B cell (primary cell): Measurements from ENCODE around the gene HOXA10. TPM values are rescaled to one million over a fixed set of nuclear protein-coding genes. Genes with fewer than 3 reads are reported as not detected.

Experiments
- ATAC-seq: fragments of 200-7000 bp; cut with Tn5 transposase; one replicate; pipeline ENCODE4 v1.10.0; 2021; ENCODE audit warnings: low read depth, mild to moderate bottlenecking, moderate number of reproducible peaks, moderate library complexity
- CTCF ChIA-PET: fragments of 350-600 bp; sonication (Branson Sonifier 250); formaldehyde crosslinking; loops from one replicate; lab custom pipeline; 2021; ENCODE audit warnings: antibody characterized with exemption, inconsistent platforms; lab: Charles Lee
- POLR2A ChIA-PET: fragments of 350-600 bp; sonication (Branson Sonifier 250); formaldehyde crosslinking; loops from one replicate; lab custom pipeline; 2021; ENCODE audit warnings: antibody characterized with exemption; lab: Charles Lee
- DNase-seq: peaks from one replicate; pipeline ENCODE4 v3.0.0; 2013
- H2AFZ ChIP-seq: 2 replicates; pipeline ENCODE4 v1.6.1; 2012; ENCODE audit warnings: mild to moderate bottlenecking, low read depth, low read length; ENCODE audit not compliant: insufficient read depth, poor library complexity, severe bottlenecking
- H3K27ac ChIP-seq, 2 donors: 1 replicate in 1 of 2; 2 replicates in 1 of 2; pipeline ENCODE4 v1.5.1; 2012 to 2013; ENCODE audit warnings: low read length in 2 of 2, mild to moderate bottlenecking in 2 of 2, moderate library complexity in 1 of 2
- H3K27me3 ChIP-seq, 4 experiments: fragments of 200-600 bp in 1 of 4; sonication (generic) in 1 of 4; replicated peaks in 1 of 4; 1 replicate in 2 of 4; 2 replicates in 2 of 4; pipeline versions ENCODE4 v1.6.1 to v1.7.0; 2013 to 2016; ENCODE audit warnings: low read length in 3 of 4, mild to moderate bottlenecking in 2 of 4, mixed read lengths in 1 of 4, moderate library complexity in 1 of 4; ENCODE audit not compliant: insufficient read depth in 4 of 4, control insufficient read depth in 3 of 4; ENCODE audit errors: control extremely low read depth in 1 of 4
- H3K36me3 ChIP-seq, 2 experiments: replicated peaks in 1 of 2; 1 replicate in 1 of 2; 2 replicates in 1 of 2; pipeline versions ENCODE4 v1.6.1 to v1.7.1; 2013; ENCODE audit warnings: low read length in 1 of 2; ENCODE audit not compliant: insufficient read depth in 2 of 2, control insufficient read depth in 1 of 2; ENCODE audit errors: control extremely low read depth in 1 of 2, extremely low read depth in 1 of 2
- H3K4me1 ChIP-seq, 2 donors: fragments of 200-600 bp in 1 of 2; sonication (generic) in 1 of 2; 1 replicate in 1 of 2; 2 replicates in 1 of 2; pipeline versions ENCODE4 v1.5.1 to v1.6.1; 2013 to 2017; ENCODE audit warnings: low read length in 2 of 2; ENCODE audit not compliant: control insufficient read depth in 2 of 2, insufficient read depth in 2 of 2
- H3K4me2 ChIP-seq: replicated peaks from 2 replicates; pipeline ENCODE3; 2012; ENCODE audit warnings: mild to moderate bottlenecking, low read depth, low read length; ENCODE audit not compliant: poor library complexity, severe bottlenecking
- H3K4me3 ChIP-seq, 5 experiments: fragments of 200-600 bp in 1 of 5; sonication (generic) in 1 of 5; 1 replicate in 3 of 5; 2 replicates in 2 of 5; pipeline versions ENCODE4 v1.5.1 to v1.7.0; 2011 to 2016; ENCODE audit warnings: low read length in 4 of 5, mild to moderate bottlenecking in 4 of 5, low read depth in 2 of 5, control low read depth in 1 of 5, moderate library complexity in 1 of 5; ENCODE audit not compliant: insufficient read depth in 1 of 5; ENCODE audit errors: control extremely low read depth in 1 of 5, extremely low read depth in 1 of 5
- H3K79me2 ChIP-seq: fragments of 200-600 bp; sonication (generic); one replicate; pipeline ENCODE4 v1.6.0; 2016; ENCODE audit warnings: low read length; ENCODE audit not compliant: control insufficient read depth, insufficient read depth
- H3K9ac ChIP-seq: fragments of 200-600 bp; sonication (generic); 2 replicates; pipeline ENCODE4 v1.6.1; 2017; ENCODE audit warnings: mild to moderate bottlenecking, low read length, moderate library complexity
- H3K9me3 ChIP-seq, 3 donors: one replicate each; pipeline versions ENCODE4 v1.6.1 to v1.7.1; 2013; ENCODE audit warnings: low read length in 2 of 3; ENCODE audit not compliant: control insufficient read depth in 2 of 3, insufficient read depth in 1 of 3; ENCODE audit errors: control extremely low read depth in 1 of 3
- H4K20me1 ChIP-seq: 2 replicates; pipeline ENCODE4 v1.6.0; 2012; ENCODE audit warnings: mild to moderate bottlenecking, low read length; ENCODE audit not compliant: insufficient read depth, control insufficient read depth, poor library complexity, severe bottlenecking
- H3K27ac Mint-ChIP-seq: one replicate; pipeline ENCODE4 v1.8.0; 2021; ENCODE audit warnings: mixed read lengths
- H3K27me3 Mint-ChIP-seq: one replicate; pipeline ENCODE4 v1.8.0; 2021; ENCODE audit warnings: mixed read lengths
- H3K4me1 Mint-ChIP-seq: one replicate; pipeline ENCODE4 v1.8.0; 2021; ENCODE audit warnings: mixed read lengths
- H3K4me3 Mint-ChIP-seq: one replicate; pipeline ENCODE4 v1.8.0; 2021; ENCODE audit warnings: mixed read lengths
- H3K9me3 Mint-ChIP-seq: one replicate; pipeline ENCODE4 v1.8.0; 2022; ENCODE audit warnings: mixed read lengths; ENCODE audit not compliant: insufficient read depth
- CTCF ChIP-seq: fragments of 200-600 bp; IDR thresholded peaks from one replicate; pipeline ENCODE4 v1.8.0; 2022; ENCODE audit warnings: antibody characterized with exemption, mild to moderate bottlenecking
- EZH2 ChIP-seq: IDR thresholded peaks from 2 replicates; pipeline ENCODE4 v1.6.1; 2012; ENCODE audit warnings: borderline replicate concordance, low read depth, mild to moderate bottlenecking, moderate library complexity, low read length; ENCODE audit not compliant: insufficient read depth, poor library complexity, severe bottlenecking
- WGBS: methylation state at CpG from one replicate; pipeline ENCODE4 v1.1.5; 2013; ENCODE audit warnings: missing lambda C conversion rate; ENCODE audit not compliant: insufficient coverage; 5-methylcytosine and 5-hydroxymethylcytosine counted together
- intact Hi-C: fragments of 100-400 bp; cut with micrococcal nuclease; formaldehyde crosslinking; loops from one replicate; pipeline ENCODE4 v1.10.0; 2022
- polyA plus RNA-seq: library from polyadenylated mRNA; depleted of rRNA; stranded (reverse); fragments of >200 nt; gene quantifications from 2 replicates; pipeline ENCODE4 v1.2.3, GENCODE V29; 2012
- total RNA-seq, 2 donors: library from RNA; stranded (reverse); fragments of 120-200 nt in 1 of 2; gene quantifications; 1 replicate in 1 of 2; 2 replicates in 1 of 2; pipeline versions ENCODE4 v1.2.3 to v1.2.4, GENCODE V29; 2013 to 2022

HOXA10 gene
- total and polyA plus RNA-seq, 2 donors (not counting 1 experiment from before 2014, with no cell fraction given) = not detected

GRCh38 chr7:27124902-27125689, 49.0 kb downstream of the HOXA10 start:
- Histone ChIP-seq H4K20me1 (no peaks in the 10 kb centered on the region), H3K4me2 (no peak overlapping the region), H2AFZ (no peak overlapping the region), H3K4me3 (no peak overlapping the region), H3K4me1 (no peaks in the 10 kb centered on the region), H3K9ac (no peak overlapping the region), H3K9me3 (peaks cover 0 to 11% (median 0%) of the 10 kb centered on the region in 3 donors), H3K36me3 (no peaks in the 10 kb centered on the region), H3K27ac (no peak overlapping the region), H3K79me2 (no peaks in the 10 kb centered on the region), H3K27me3 (peaks cover 0 to 4% (median 2%) of the 10 kb centered on the region in 4 experiments)
- POLR2A ChIA-PET = no interaction called here
- TF ChIP-seq EZH2 (no peak), CTCF (no peak)
- no peak overlapping the region for H3K27ac Mint-ChIP-seq
- H3K4me1 Mint-ChIP-seq = no peaks in the 10 kb centered on the region
- H3K27me3 Mint-ChIP-seq = peaks cover 40% of the 10 kb centered on the region
- ATAC-seq = no peak
- 100% methylated on average over 5 of the region's 8 CpGs for WGBS
- H3K9me3 Mint-ChIP-seq = peaks cover 2% of the 10 kb centered on the region
- H3K4me3 Mint-ChIP-seq = no peak overlapping the region
- CTCF ChIA-PET = interaction anchor here (1.1 kb wide), 1 partner anchor 9 kb away, joined by 4 read pairs; no protein-coding TSS in a partner anchor
- intact Hi-C loops = no loop called here
- no peak for DNase-seq
